GM12878 (cell line): ENCODE data around the gene ZNF687. TPM values are rescaled to one million over a fixed set of nuclear protein-coding genes. Genes with fewer than 3 reads are reported as not detected.

ENCODE experiments used
- ATAC-seq: fragments of 200-7000 bp; cut with Tn5 transposase; 3 replicates; pipeline ENCODE4 v1.9.1; 2020; ENCODE audit warnings: mild to moderate bottlenecking, moderate library complexity
- BruUV-seq: library from RNA; stranded (reverse); fragments of 400-500 nt; replicated peaks from 2 replicates; lab custom pipeline; 2021; lab: Mats Ljungman, UMichigan
- CTCF ChIA-PET: fragments of 300-600 bp; sonication (Branson Sonifier 250); formaldehyde crosslinking; extraction: SDS; loops from one replicate; lab custom pipeline; 2021; ENCODE audit warnings: inconsistent platforms; lab: Yijun Ruan, JAX
- POLR2A ChIA-PET: fragments of 350-600 bp; formaldehyde crosslinking; extraction: SDS; loops from one replicate; lab custom pipeline; 2021; ENCODE audit warnings: inconsistent platforms; lab: Charles Lee
- RAD21 ChIA-PET: fragments of 300-600 bp; sonication (Branson Sonifier 250); formaldehyde crosslinking; loops from one replicate; lab custom pipeline; 2023; ENCODE audit warnings: antibody characterized with exemption; ENCODE audit not compliant: unreplicated experiment; lab: Charles Lee
- SMC1A ChIA-PET: fragments of 300-600 bp; sonication (Branson Sonifier 250); formaldehyde crosslinking; loops from one replicate; lab custom pipeline; 2023; ENCODE audit not compliant: unreplicated experiment, uncharacterized antibody; lab: Charles Lee
- DNase-seq: peaks from one replicate; pipeline ENCODE4 v3.0.0-alpha.2; 2011; ENCODE audit warnings: low read depth, low spot score
- FAIRE-seq: peaks from 3 replicates; lab custom pipeline; 2011; peaks lifted over from hg19 to GRCh38; lab: Jason Lieb, UNC
- H2AFZ ChIP-seq: 2 replicates; pipeline ENCODE4 v1.6.0; 2011; ENCODE audit warnings: low read depth, low read length, control low read depth; ENCODE audit not compliant: control insufficient read depth
- H3K27ac ChIP-seq: 2 replicates; pipeline ENCODE4 v1.5.1; 2011; ENCODE audit warnings: control low read depth; ENCODE audit not compliant: control insufficient read depth, insufficient read depth
- H3K27me3 ChIP-seq, 2 experiments: replicated peaks in 1 of 2; 2 replicates each; pipeline versions ENCODE4 v1.6.0 to v1.6.1; 2011; ENCODE audit warnings: low read length in 1 of 2; ENCODE audit not compliant: control insufficient read depth in 2 of 2, insufficient read depth in 2 of 2
- H3K36me3 ChIP-seq, 2 experiments: 2 replicates each; pipeline ENCODE4 v1.5.1; 2011; ENCODE audit warnings: low read length in 1 of 2; ENCODE audit not compliant: control insufficient read depth in 2 of 2, insufficient read depth in 2 of 2
- H3K4me1 ChIP-seq: 2 replicates; pipeline ENCODE4 v1.6.1; 2011; ENCODE audit warnings: mild to moderate bottlenecking, low read length, moderate library complexity, mixed read lengths; ENCODE audit not compliant: control insufficient read depth, insufficient read depth
- H3K4me2 ChIP-seq: 2 replicates; pipeline ENCODE4 v1.6.0; 2011; ENCODE audit warnings: control low read depth; ENCODE audit not compliant: control insufficient read depth, insufficient read depth
- H3K4me3 ChIP-seq: fragments of 200-600 bp; sonication (generic); 2 replicates; pipeline ENCODE4 v1.5.1; 2016
- H3K79me2 ChIP-seq: 2 replicates; pipeline ENCODE4 v1.6.0; 2011; ENCODE audit warnings: low read length; ENCODE audit not compliant: control insufficient read depth, insufficient read depth
- H3K9ac ChIP-seq: 2 replicates; pipeline ENCODE4 v1.8.0; 2011; ENCODE audit warnings: low read length, control low read depth, mixed read lengths; ENCODE audit not compliant: control insufficient read depth, insufficient read depth
- H3K9me3 ChIP-seq: replicated peaks from 3 replicates; pipeline ENCODE4 v1.5.1; 2011; ENCODE audit warnings: mild to moderate bottlenecking, low read length; ENCODE audit not compliant: control insufficient read depth, insufficient read depth
- H4K20me1 ChIP-seq: 2 replicates; pipeline ENCODE4 v1.6.0; 2011; ENCODE audit not compliant: control insufficient read depth, insufficient read depth
- ELK1 ChIP-seq: IDR thresholded peaks from 2 replicates; pipeline ENCODE4 v1.6.1; 2012; ENCODE audit warnings: low read depth, low read length, improper control_type of control experiment
- JUNB ChIP-seq: IDR thresholded peaks from 2 replicates; pipeline ENCODE4 v1.6.1; 2016; ENCODE audit warnings: antibody characterized with exemption, mild to moderate bottlenecking
- PML ChIP-seq: IDR thresholded peaks from 2 replicates; pipeline ENCODE4 v1.6.1; 2012; ENCODE audit warnings: low read length, inconsistent platforms
- RAD51 ChIP-seq: fragments of 450-650 bp; IDR thresholded peaks from 2 replicates; pipeline ENCODE4 v1.6.1; 2016; ENCODE audit warnings: moderate library complexity, mild to moderate bottlenecking, inconsistent platforms
- ZNF217 ChIP-seq: fragments of 450-650 bp; IDR thresholded peaks from 2 replicates; pipeline ENCODE4 v1.6.1; 2017; ENCODE audit warnings: antibody characterized with exemption, mild to moderate bottlenecking
- WGBS: methylation state at CpG from one replicate; pipeline ENCODE4 v1.1.6; 2016; ENCODE audit warnings: low lambda C conversion rate; ENCODE audit not compliant: insufficient replicate concordance, insufficient coverage; ENCODE audit errors: missing lambda C conversion rate; 5-methylcytosine and 5-hydroxymethylcytosine counted together
- in situ Hi-C: fragments of 300-500 bp; cut with MboI; formaldehyde crosslinking; loops from 9 replicates; pipeline ENCODE4 v1.14.3; 2018; ENCODE audit warnings: mixed read lengths
- intact Hi-C: fragments of 100-400 bp; cut with micrococcal nuclease; formaldehyde crosslinking; loops from one replicate; pipeline ENCODE4 v1.14.2; 2022; ENCODE audit not compliant: unreplicated experiment
- polyA plus RNA-seq, 11 experiments: library from polyadenylated mRNA; depleted of rRNA in 4 of 11; unstranded in 6 of 11; stranded (reverse) in 5 of 11; fragments of >200 nt; fragmentation: Nextera tagmentation in 4 of 11; fragmentation: Illumina TruSeq in 1 of 11; extraction: Ambion mirVana in 4 of 11; extraction: Trizol in 1 of 11; gene quantifications; 1 replicate in 1 of 11; 2 replicates in 10 of 11; pipeline versions ENCODE4 v1.2.1 to v1.2.3, GENCODE V29; 2011 to 2016; ENCODE audit warnings: inconsistent platforms in 2 of 11, missing spikeins in 2 of 11, low read depth in 1 of 11
- total RNA-seq, 4 experiments: library from RNA; depleted of rRNA in 3 of 4; stranded (reverse); fragments of >200 nt in 3 of 4; fragmentation: Illumina TruSeq in 1 of 4; extraction: Trizol in 1 of 4; gene quantifications; 2 replicates each; pipeline versions ENCODE4 v1.2.1 to v1.2.3, GENCODE V29; 2013 to 2021

Gene ZNF687
- total and polyA plus RNA-seq, 10 of the 15 experiments (the other 5 are each of a cell fraction or from before 2014, with no cell fraction given): 0.08 to 30.9 (median 9.9) TPM

GRCh38 chr1:151334822-151335221 is 52.7 kb downstream of the ZNF687 start:
- POLR2A ChIA-PET: no interaction called here
- no peak for ATAC-seq
- no peaks in the 10 kb centered on the region for H3K9me3 ChIP-seq
- no peak overlapping the region for H3K27ac ChIP-seq
- no peak overlapping the region for H3K4me3 ChIP-seq
- no peaks in the 10 kb centered on the region for H3K36me3 ChIP-seq
- in situ Hi-C loops (no loop called here), intact Hi-C loops (no loop called here)
- no peaks in the 10 kb centered on the region for H4K20me1 ChIP-seq
- no peak overlapping the region for H3K4me2 ChIP-seq
- RAD21 ChIA-PET: no interaction called here
- H3K9ac ChIP-seq: no peak overlapping the region
- H3K27me3 ChIP-seq: no peaks in the 10 kb centered on the region
- WGBS: 75% methylated on average over 5 of the region's 5 CpGs
- SMC1A ChIA-PET: no interaction called here
- TF ChIP-seq JUNB (no peak), RAD51 (no peak), ELK1 (no peak)
- CTCF ChIA-PET: interaction anchor here (1.0 kb wide), 1 partner anchor 9 kb away, joined by 3 read pairs; no protein-coding TSS in a partner anchor
- H3K4me1 ChIP-seq: no peaks in the 10 kb centered on the region
- H3K79me2 ChIP-seq: no peaks in the 10 kb centered on the region
- H2AFZ ChIP-seq: no peak overlapping the region
- no TSS peak for BruUV-seq
- no peak for FAIRE-seq
- no peak for DNase-seq

- no peaks in the 10 kb centered on the region for H3K79me2 ChIP-seq
- ATAC-seq: no peak
- H3K4me1 ChIP-seq: no peaks in the 10 kb centered on the region
- H3K36me3 ChIP-seq: no peaks in the 10 kb centered on the region
- WGBS: 99% methylated on average over 3 of the region's 3 CpGs
- no peak overlapping the region for H3K4me2 ChIP-seq
- ChIA-PET CTCF (interaction anchor here (1.3 to 1.4 kb wide), 2 partner anchors 36 to 55 kb away, joined by 3 to 5 read pairs; partner anchors contain the start of gene ZNF687), RAD21 (interaction anchor here (0.9 kb wide), 1 partner anchor 85 kb away, joined by 4 read pairs; no protein-coding TSS in a partner anchor), POLR2A (interaction anchor here (0.6 to 10.9 kb wide), 2 partner anchors 11 to 15 kb away, joined by 4 to 110 read pairs; partner anchors contain the start of gene PI4KB)
- H3K4me3 ChIP-seq: no peak overlapping the region
- no peak overlapping the region for H2AFZ ChIP-seq
- no peaks in the 10 kb centered on the region for H3K27me3 ChIP-seq
- H3K9me3 ChIP-seq: no peaks in the 10 kb centered on the region
- H4K20me1 ChIP-seq: no peaks in the 10 kb centered on the region
- no peak overlapping the region for H3K9ac ChIP-seq
- no peak for DNase-seq
- FAIRE-seq: no peak
- H3K27ac ChIP-seq: no peak overlapping the region
- in situ Hi-C loops: no loop called here
- BruUV-seq: no TSS peak
- TF ChIP-seq ZNF217 (no peak), PML (0 out of 2 replicates have a peak, but pooled peaks have one; percentile 22)
- TF ChIP-seq, all 136 proteins: peak for 1
- SMC1A ChIA-PET: interaction anchor here (0.8 kb wide), 1 partner anchor 10 kb away, joined by 3 read pairs; the partner anchor contains the start of gene PI4KB
- intact Hi-C loops: no loop called here
These were observed 54.5 kb downstream of the ZNF687 start for GRCh38 chr1:151336556-151336955.
